ENCODE results near the gene VWF. TPM values are rescaled to one million over a fixed set of nuclear protein-coding genes. Genes with fewer than 3 reads are reported as not detected.

The VWF gene
- total RNA-seq, 2 donors from 2014 or later, result 20.9 to 63.2 TPM

DNA sequence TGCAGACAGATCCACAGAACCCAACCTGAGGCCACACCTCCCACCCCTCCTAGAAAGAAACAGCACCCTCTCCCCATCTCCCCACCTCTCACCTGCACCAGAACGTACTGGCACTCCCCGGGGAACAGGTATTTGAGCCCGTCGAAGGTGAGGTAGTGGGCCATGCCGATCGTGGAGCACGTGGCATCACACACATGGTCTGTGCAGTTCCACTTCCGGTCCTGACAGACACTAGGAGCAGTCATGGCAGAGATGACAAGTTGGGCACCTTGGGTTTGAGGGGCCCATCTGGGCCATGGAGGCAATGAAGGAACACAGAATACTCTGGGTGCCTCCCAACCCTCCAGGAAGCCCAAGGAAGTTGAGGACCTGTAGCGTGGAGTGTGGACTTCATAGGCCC, 89.9 kb downstream of the VWF start:
- intact Hi-C loops (cut with DNase I), result no loop called here
- H3K36me3 ChIP-seq, result no peaks in the 10 kb centered on the region
- DNase-seq, result no peak
- no peak overlapping the region for H3K27ac ChIP-seq
- TF ChIP-seq, protein P1, sequence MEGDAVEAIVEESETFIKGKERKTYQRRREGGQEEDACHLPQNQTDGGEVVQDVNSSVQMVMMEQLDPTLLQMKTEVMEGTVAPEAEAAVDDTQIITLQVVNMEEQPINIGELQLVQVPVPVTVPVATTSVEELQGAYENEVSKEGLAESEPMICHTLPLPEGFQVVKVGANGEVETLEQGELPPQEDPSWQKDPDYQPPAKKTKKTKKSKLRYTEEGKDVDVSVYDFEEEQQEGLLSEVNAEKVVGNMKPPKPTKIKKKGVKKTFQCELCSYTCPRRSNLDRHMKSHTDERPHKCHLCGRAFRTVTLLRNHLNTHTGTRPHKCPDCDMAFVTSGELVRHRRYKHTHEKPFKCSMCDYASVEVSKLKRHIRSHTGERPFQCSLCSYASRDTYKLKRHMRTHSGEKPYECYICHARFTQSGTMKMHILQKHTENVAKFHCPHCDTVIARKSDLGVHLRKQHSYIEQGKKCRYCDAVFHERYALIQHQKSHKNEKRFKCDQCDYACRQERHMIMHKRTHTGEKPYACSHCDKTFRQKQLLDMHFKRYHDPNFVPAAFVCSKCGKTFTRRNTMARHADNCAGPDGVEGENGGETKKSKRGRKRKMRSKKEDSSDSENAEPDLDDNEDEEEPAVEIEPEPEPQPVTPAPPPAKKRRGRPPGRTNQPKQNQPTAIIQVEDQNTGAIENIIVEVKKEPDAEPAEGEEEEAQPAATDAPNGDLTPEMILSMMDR (IDR thresholded peaks at IDR 0.05), result no peak
- H3K27me3 ChIP-seq, result no peaks in the 10 kb centered on the region
- H3K9me3 ChIP-seq, result no peaks in the 10 kb centered on the region
- H3K4me1 ChIP-seq, result no peaks in the 10 kb centered on the region
- H3K9ac ChIP-seq (ENCODE audit: low read depth in 2 of 2, low read length in 2 of 2), result no peak overlapping the region
- H3K4me3 ChIP-seq, result no peak overlapping the region

- TF ChIP-seq, protein P1 (IDR thresholded peaks at IDR 0.05), result no peak
- H3K9ac ChIP-seq (ENCODE audit: low read depth in 2 of 2, low read length in 2 of 2), result no peak overlapping the region
- DNase-seq, result no peak
- H3K27me3 ChIP-seq, result no peaks in the 10 kb centered on the region
- no peaks in the 10 kb centered on the region for H3K36me3 ChIP-seq
- H3K27ac ChIP-seq, result no peak overlapping the region
- H3K4me1 ChIP-seq, result no peaks in the 10 kb centered on the region
- H3K9me3 ChIP-seq, result no peaks in the 10 kb centered on the region
- intact Hi-C loops (cut with DNase I), result no loop called here
- no peak overlapping the region for H3K4me3 ChIP-seq
Observed at GRCh38 chr12:6033546-6033945, 90.9 kb downstream of the VWF start.

DNA sequence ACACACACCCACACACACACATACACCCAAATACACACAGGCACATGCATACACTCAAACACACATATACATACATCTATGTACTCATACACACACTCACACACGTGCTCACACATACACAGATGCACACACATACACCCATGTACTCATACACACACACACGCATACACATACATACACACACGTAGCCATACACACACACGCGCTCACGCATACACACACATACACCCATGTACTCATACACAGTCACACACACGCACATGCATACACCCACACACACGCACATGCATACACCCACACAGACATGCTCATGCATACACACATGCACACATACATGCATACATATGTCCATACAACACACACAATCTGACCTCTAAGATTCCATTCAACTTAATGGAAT, 91.7 kb downstream of the VWF start:
- intact Hi-C loops (cut with DNase I), result no loop called here
- TF ChIP-seq, protein P1 (IDR thresholded peaks at IDR 0.05), result no peak
- no peaks in the 10 kb centered on the region for H3K27me3 ChIP-seq
- no peak overlapping the region for H3K4me3 ChIP-seq
- H3K36me3 ChIP-seq, result no peaks in the 10 kb centered on the region
- H3K9me3 ChIP-seq, result no peaks in the 10 kb centered on the region
- no peak for DNase-seq
- H3K9ac ChIP-seq (ENCODE audit: low read depth in 2 of 2, low read length in 2 of 2), result no peak overlapping the region
- no peak overlapping the region for H3K27ac ChIP-seq
- no peaks in the 10 kb centered on the region for H3K4me1 ChIP-seq

- H3K36me3 ChIP-seq, result no peaks in the 10 kb centered on the region
- TF ChIP-seq, protein P1 (IDR thresholded peaks at IDR 0.05), result no peak
- H3K27me3 ChIP-seq, result no peaks in the 10 kb centered on the region
- H3K4me1 ChIP-seq, result no peaks in the 10 kb centered on the region
- no peaks in the 10 kb centered on the region for H3K9me3 ChIP-seq
- H3K9ac ChIP-seq (ENCODE audit: low read depth in 2 of 2, low read length in 2 of 2), result no peak overlapping the region
- intact Hi-C loops (cut with DNase I), result no loop called here
- H3K27ac ChIP-seq, result no peak overlapping the region
- no peak for DNase-seq
- H3K4me3 ChIP-seq, result no peak overlapping the region
Observed at GRCh38 chr12:6031001-6031400, 93.5 kb downstream of the VWF start.

DNA sequence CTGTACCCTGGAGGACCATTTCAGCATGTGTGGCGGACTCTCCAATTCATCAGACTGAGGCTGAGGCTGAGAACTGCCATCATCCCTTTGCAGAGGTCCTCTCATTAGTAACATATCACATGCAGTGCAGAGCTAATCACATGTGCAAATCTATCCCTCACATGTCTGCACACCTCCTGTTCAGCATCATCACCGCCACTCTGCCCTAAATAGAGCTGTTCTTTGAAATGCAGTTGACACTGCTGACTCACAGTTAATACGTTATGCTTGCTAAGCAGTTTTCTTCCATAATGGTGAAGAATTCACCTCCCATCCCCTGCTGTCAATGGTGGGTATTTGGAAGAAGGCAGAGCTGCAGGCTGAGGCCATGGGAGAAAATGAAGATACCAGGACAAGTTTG, 94.4 kb downstream of the VWF start:
- no peak overlapping the region for H3K27ac ChIP-seq
- TF ChIP-seq, protein P1 (IDR thresholded peaks at IDR 0.05), result no peak
- no peaks in the 10 kb centered on the region for H3K4me1 ChIP-seq
- no peaks in the 10 kb centered on the region for H3K36me3 ChIP-seq
- H3K4me3 ChIP-seq, result no peak overlapping the region
- no peaks in the 10 kb centered on the region for H3K9me3 ChIP-seq
- intact Hi-C loops (cut with DNase I), result no loop called here
- no peak for DNase-seq
- no peaks in the 10 kb centered on the region for H3K27me3 ChIP-seq
- no peak overlapping the region for H3K9ac ChIP-seq (ENCODE audit: low read depth in 2 of 2, low read length in 2 of 2)

GRCh38 chr12:6029401-6029800, 95.1 kb downstream of the VWF start:
- intact Hi-C loops (cut with DNase I), result no loop called here

More at GRCh38 chr12:6029401-6029800, 95.1 kb downstream of the VWF start:
- Histone ChIP-seq H3K9me3 (no peaks in the 10 kb centered on the region), H3K27ac (no peak overlapping the region), H3K4me3 (no peak overlapping the region), H3K27me3 (no peaks in the 10 kb centered on the region), H3K36me3 (no peaks in the 10 kb centered on the region), H3K9ac (ENCODE audit: low read depth in 2 of 2, low read length in 2 of 2) (no peak overlapping the region), H3K4me1 (no peaks in the 10 kb centered on the region)
- DNase-seq, result no peak
- TF ChIP-seq, protein P1 (IDR thresholded peaks at IDR 0.05), result no peak

Measured in colonic mucosa (tissue), 4 donors.